Activated CD4-positive, alpha-beta T cell treated with anti-CD3 and anti-CD28 coated beads for 4 hours (primary cell): ENCODE data around the gene CYTH3.

Experiments
- DNase-seq, 2 donors: peaks; one replicate each; pipeline ENCODE4 v3.0.0-alpha.2; 2020

Gene CYTH3

GRCh38 chr7:6146666-6147065 is 125.8 kb downstream of the CYTH3 start:
- DNase-seq, result no peak

- DNase-seq, result no peak
These were observed 128.4 kb downstream of the CYTH3 start for GRCh38 chr7:6143997-6144396.

GRCh38 chr7:6142871-6143380 is 129.5 kb downstream of the CYTH3 start:
- DNase-seq, result no peak

- no peak for DNase-seq
These were observed 133.0 kb downstream of the CYTH3 start for GRCh38 chr7:6139189-6139996.

- DNase-seq, result no peak
These were observed 135.9 kb downstream of the CYTH3 start for GRCh38 chr7:6136475-6136874.

GRCh38 chr7:6133249-6133648 is 139.2 kb downstream of the CYTH3 start:
- no peak for DNase-seq

- no peak for DNase-seq
These were observed 142.3 kb downstream of the CYTH3 start for GRCh38 chr7:6130007-6130587.

- DNase-seq, result no peak
These were observed 144.2 kb downstream of the CYTH3 start for GRCh38 chr7:6128205-6128604.

- no peak for DNase-seq
These were observed 145.3 kb downstream of the CYTH3 start for GRCh38 chr7:6127110-6127490.

- DNase-seq, result no peak
These were observed 148.6 kb downstream of the CYTH3 start for GRCh38 chr7:6123843-6124242.

GRCh38 chr7:6121141-6121540 is 151.3 kb downstream of the CYTH3 start:
- no peak for DNase-seq

- DNase-seq, result no peak
These were observed 154.9 kb downstream of the CYTH3 start for GRCh38 chr7:6117533-6117932.

- DNase-seq, result no peak
These were observed 156.2 kb downstream of the CYTH3 start for GRCh38 chr7:6116211-6116610.
